GM18861 (cell line): ENCODE measurements around the gene ATL1.

Experiments used
- ATAC-seq: cut with Tn5 transposase; IDR thresholded peaks from one replicate; pipeline ENCODE4 v1.9.1; 2021; ENCODE audit not compliant: unreplicated experiment

Gene ATL1

DNA sequence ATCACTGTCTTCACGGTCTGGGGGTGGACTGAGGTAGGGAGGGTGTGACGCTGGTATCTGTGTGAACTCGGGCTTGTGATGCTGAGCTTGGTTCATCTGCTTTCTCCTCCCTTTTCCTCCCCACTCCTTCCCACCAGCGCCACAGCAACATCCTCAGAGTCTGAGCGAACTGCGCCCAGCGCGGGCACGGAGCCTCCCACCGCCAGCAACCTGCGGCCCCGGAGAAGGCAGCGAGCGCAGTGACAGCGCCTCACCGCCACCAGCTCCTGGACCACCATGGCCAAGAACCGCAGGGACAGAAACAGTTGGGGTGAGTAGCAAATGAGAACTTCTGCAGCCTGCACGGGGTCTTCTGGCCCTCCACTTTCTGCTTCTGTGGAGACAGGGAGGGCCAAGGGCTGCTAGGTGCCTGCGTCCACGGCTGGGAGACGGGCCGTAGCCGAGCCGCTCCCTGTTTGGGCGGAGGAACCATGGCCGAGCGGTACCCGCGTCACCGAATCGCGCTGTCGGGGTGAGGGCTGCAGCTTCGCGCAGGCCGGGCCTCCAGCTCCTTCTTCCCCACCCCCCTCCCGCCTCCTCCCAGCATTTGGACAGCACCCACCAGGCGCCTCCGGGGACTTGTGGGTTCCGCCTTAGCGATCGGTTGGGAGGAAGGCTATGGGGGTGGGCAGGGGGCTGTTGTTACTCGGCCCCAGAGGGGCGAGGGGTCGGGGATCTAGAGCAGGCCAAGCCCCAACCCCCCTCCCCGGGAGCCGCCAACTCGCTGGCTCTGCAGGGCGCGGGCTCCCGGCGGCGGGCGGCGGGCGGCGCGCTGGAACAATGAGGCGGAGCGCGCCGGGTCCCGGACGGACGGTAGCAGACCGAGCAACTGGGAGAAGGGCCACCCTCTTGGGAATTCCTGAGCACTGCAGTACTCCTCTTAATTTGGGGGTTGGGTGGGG, at the start of gene ATL1:
TSS of gene ATL1 (plus strand) at position 156 of the 941 bp plus-strand sequence. CDS start at position 277, 121 bp downstream.
- ATAC-seq: no peak

DNA sequence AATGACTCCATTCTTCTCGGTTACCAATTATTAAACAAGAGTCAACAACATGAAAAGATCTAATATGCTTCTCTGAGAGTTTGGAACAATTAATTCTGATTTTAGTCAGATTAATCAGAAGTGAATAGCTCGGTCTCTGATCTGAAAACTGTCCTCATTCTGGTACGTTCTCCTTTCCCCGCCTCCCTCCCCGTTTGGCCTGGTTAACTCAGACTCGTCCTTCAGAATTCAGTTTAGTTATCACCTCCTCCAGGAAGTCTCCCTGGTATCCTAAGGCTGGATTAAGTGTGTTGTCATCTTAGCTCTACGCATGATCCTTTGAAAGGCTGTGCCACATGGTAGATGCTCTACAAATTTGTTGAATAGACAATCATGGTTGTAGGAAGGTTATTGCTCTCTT, 49.8 kb upstream of the ATL1 start:
- no peak for ATAC-seq

DNA sequence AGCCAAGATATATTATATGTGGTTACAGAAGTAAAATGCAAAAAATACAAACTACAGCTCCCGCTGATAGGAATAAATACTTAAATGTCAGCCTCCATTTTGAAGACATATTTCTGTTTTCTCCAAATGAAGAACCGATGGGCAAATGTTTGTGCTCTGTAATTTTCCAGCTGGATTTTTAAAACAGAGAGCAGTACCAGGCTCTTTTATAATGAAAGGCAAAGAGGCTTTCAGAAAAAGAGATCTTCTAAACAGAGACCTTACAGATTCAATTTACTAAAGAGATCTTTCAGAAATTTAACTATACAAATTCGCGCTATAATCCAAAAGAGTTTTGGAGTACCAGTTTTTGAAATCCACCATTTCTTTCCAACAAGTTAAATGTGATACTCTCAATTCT, 47.5 kb upstream of the ATL1 start:
- ATAC-seq: no peak

DNA sequence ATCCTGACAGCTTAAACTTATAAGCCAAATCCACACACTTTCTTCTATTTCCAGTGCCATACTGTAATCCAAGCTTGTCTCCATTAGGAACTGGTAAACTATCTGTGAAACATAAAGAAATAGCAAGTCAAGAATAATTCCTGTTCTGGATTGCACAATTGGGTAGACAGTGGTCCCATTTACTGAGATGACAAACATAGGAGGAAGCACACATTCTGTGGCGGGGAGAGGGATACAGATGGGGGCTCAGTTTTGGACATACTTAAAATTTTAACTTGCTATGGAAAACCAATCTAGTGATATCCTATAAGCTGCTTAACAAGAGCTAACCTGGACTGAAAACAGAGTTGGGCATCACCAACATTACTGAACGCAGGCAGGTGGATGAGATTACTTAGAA, 43.9 kb upstream of the ATL1 start:
- no peak for ATAC-seq

DNA sequence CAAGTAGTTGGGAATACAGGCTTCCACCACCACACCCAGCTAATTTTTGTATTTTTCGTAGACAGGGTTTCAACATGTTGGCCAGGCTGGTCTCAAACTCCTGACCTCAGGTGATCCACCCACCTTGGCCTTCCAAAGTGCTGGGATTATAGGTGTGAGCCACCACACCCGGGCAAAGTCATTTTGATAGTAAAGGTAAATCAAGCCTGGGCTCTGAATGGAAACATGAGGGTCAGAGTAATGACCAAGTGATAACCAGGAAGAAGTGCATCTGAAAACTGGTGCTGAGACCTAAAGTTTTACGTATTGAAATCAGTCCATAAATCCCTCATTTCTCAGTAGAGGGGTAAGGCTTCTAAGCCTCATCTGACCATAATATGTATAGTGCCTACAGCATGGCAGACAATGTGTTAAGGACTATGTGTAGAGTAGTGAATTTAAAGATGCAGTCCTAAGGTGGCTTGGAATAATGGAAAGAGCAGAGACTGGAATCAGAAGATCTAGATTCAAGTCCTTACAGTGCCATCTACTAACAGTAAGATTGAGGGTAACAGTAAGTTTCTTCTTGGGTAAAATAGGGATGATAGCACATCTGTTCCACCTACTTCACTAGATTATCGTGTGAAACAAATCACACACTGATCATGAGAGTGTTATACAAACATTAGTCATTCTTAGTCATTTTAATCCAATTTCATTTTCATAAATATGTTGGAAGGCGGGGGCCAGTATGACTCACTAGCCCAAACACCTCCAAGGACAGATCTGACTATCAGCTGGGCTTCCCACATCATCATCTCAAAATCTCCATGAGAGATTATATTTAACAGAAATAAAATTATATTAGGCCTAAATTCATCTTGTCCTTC, 38.8 kb upstream of the ATL1 start:
- peak; percentile 41 for ATAC-seq

DNA sequence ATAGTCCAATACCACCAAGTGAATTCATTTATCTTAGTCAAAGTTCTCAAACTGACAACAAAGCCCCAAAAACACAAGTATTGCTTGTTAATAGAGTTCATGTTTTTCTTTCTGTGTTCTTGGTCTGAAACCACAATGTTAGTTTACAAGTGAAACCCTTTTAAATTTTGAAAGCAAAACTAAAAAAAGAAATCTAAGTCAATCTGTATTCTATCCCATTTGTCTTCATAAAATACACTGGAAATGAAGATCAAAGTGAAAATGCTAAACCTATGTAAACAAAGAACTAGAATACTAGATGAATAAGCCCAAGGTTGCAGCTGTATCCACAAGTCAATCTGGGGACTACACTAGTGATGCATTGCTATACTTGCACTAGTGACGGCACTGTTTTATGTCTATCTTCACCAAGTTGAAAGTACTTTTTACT, 38.0 kb upstream of the ATL1 start:
- peak; percentile 69 for ATAC-seq

DNA sequence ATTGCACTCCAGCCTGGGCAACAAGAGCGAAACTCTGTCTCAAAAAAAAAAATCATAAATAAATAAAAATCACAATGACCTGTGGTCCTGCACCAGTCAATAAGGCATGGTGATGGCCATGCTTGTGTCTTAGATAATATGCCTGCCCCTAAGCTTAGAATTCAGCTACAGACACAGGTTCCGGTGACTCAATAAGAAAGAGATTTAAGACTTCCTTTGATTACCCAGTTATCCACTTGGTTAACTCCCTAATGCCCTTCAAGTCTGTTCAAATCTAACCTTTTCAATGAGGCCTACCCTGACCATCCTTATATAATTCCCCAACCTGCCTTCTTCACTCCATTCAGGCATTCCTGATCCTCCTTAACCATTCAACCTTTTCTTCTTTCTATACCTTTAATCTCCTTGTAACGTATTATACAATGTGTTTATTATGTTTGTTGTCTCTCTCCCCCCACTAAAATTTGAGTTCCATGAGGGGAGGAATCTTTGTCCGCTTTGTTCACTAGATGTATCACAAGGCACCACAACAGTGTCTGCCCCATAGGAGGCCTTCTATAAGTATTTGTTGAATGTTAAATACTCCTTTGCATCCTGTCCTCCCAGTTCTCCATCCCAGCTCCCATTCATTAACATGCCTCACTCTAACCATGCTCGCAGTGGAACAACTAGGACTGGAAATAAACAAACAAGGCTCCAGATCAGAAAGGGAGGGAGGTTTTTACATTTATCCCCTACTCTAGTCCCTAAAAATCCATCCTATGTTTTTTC, 36.5 kb upstream of the ATL1 start:
- ATAC-seq: no peak

DNA sequence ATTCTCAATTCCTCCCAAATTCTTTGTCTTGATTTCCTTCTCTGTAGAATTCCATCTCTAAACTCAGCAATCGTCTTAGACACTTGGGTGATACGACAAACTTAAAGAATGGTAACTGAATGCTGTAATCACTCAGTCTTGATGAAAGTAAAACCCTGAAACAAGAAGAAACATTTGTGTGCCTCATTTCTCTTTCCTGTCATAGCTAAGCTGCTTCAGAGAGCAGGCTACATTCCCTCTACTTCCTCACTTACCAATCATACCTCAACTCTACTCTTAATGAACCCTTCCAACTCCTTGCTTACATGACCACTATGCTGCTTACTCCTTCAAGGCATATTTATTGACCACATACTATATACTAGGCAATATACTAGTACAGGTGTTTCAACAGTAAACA, 35.9 kb upstream of the ATL1 start:
- ATAC-seq: peak; percentile 25

DNA sequence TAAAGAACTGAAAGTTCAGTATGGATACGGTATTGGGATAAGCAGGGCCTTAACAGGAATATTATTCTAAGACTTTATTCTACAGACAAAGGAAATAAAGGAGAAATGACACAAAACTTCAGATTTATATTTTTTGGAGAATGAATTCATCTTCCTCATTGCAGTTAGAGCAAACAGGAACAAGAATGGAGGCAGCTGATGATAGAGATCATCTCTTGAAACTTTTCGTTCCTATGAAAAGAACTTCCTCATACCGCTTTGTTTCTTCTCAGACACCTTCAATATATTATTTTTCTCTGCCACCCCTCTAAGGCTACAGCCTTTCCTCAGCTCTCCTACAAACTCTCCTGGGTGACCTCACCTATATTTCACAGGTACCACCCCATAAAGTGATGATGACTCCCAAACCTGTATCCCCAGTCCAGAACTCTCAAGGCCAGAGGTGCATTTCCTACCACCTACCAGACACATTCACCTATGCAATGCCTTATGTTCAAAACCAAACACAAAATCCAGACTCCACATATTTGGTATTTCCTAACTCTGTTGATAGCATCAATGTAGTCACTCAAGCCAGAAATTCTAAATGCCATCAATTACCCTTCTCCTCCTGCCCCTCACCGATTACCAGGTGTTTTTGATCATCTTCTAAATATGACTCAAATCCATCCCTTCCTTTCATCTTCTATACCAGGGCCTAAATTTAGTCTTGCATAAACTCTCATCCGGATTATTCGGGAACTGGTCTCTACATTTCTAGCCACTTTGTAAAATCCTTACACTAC, 35.0 kb upstream of the ATL1 start:
- ATAC-seq: no peak

DNA sequence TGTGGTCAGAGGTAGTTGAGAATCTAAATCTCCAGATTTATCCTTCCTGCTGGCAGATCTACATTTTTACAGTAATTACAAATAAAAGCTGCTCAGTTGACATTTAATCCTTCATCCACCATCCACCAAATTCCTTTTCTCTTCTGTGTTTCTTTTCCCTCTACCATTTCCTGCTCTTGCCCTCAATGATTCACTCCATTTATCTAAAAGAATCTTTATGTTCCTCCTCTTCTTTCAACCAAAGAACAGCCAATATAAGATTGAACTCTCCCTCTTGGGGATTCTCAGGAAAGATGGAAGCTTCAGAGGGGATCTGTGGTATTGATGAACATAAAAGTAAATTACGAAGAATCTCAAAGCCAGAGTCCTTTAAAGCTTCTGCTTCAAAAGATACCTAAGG, 31.9 kb upstream of the ATL1 start:
- ATAC-seq: no peak

DNA sequence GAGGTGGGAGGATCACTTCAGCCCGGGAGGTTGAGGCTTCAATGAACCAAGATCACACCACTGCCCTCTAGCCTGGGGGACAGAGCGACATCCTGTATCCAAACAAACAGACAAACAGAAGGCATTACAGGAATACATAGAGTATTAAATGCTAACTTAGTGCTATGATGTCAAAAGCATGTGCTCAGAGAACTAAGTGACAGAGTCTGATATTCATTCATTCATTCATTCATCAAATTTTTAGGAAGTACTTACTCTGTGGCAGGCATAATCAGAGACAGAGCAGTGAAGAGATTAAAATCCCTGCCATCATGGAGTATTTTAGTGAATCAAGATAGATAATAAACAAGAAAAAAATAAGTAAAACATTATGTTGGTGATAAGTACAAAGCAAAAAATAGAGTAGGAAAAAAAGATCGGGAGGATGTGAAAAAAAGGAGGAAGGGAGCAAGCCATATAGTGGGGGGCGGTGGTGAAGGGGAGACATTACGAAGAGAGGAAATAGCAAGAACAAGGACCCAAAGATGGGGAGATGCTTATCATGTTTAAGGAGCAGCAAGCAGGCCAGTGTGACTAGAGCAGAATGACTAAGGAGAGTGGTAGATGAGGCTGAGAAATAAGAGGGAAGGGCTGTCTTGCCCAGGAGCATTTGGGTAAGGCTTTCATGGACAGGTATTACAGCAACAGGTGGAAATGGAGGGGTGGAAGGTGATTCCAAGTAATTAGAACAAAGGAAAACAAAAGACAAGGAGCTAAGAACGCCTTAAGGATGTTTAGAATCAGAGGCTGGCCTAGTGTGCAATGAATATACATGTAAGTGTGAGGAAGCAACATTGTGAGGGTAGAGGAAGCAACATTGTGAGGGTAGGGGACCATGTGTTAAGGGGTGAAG, 30.4 kb upstream of the ATL1 start:
- no peak for ATAC-seq

DNA sequence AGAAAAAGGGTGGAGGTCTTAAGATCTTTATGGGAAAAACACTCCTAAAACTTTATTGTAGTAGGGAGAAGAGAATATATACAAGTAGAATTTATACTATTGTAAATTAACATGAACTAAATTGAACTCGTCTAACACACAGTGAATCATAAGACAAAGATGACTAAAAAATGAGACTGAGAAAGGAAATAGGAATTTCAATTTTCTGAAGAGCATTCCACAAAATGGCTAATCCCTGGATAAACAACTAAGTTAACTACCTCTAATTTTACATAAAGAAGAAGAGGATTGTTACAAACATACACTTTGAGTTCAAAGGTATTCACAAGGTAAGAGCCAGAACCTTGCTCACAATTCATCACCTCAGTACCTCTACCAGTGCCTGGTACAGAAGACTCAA, 29.6 kb upstream of the ATL1 start:
- ATAC-seq: no peak

DNA sequence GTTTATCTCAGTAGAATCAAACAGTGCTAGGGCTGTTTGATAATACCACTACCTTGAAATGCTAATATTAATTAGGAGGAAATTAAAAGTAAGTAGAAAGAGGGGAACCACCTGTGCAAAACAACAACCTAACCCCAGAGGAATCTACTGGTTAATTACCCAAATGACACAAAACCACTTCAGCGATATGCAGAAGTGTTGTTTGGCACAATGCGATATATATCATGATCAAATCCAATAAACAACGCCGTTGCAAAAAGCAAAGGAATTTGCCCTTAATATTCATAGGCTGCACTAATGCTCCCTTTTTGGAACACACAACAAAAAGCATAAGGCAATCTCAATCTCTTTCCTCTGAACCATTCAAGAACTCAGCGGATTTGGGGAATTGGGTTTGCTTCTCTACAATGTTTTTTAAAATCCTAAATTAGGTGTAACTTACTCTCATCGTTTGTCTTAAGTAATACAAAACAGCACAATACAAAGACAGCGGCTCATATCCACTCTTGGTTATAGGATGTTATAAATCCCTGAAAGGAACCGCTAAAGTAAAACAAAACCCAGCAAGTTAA, 29.1 kb upstream of the ATL1 start:
- ATAC-seq: no peak

DNA sequence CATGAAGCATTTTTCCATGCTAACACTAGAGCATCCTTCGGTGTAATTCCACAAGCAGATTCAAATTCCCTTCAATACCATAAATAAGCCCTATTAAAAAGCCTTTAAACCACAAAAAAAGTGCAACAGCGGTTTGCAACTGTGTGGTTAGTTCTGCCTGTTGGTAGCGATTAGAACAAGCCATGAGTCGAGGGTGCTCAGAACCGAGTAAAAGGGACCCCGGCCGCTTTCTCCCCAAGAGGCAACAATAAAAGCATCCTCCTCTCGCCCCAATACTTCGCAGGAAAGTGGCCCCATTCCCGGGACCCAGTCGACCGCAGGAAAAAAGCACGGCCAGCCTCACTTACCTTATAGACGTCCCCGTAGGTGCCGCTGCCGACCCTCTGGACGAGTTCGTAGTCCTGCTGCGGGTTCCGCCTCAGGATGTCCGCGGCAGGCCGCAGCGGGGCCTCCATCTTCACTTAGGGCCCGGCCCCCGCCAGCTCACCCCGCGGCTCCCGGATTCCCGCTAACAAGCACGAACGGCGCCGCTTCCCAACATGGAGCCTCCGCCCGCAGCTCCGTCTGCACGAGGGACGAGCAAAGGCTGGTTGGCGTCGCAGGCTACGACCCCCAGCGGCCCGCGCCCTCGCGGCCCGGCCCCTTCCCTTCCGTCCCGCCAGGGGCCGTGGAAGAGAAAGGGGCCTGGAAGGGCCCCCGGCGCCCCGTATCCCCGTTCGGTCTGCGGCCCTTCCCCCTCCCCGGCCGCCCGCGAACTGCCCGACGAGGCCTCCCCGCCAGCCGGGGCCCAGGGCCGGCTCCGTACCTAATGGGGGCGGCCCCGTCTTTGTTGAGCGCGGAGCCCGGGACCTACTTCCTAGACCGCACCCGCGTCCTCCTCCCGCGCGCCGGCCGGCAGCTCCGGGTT, 28.1 kb upstream of the ATL1 start:
- ATAC-seq: peak; percentile 20

DNA sequence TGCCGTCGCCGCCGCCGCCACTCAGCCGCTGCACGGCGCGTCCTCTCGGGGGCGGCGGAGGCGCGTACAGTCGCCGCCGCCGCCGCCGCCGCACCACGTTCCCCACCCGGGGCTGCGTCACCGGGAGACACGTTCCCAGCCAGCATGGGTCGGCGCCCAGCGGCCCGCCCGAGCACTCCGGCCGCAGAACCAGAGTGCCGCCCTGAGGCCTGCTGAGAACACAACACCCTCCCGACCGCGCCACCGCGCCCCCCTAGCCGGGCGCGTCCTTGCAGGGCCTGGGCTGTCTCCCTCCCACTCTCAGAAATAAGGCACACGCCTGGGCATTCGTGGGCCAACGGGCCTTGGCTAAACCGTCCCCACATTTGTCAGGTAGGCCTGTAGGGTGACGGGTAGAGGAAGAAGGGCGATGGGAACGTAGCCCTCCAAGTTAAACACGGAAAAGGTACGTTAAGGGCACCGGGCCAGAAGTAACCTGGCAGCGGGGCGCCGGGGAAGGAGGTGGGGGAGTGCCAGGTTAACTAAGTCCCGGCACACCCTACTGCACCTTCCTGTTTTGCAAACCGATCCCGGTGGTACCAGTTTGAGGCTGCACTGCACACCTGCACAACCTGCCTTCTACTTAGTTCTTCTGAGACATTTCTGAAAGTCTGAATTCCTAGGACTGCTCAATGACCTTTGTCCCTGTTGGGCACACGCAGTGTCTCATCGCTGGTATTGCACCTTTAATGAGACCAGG, 27.3 kb upstream of the ATL1 start, which contains the start of gene MAP4K5:
TSS of gene MAP4K5 (minus strand) at position 68 of the 739 bp plus-strand sequence. CDS start 520 bp downstream, outside the sequence.
- ATAC-seq: peak; percentile 89

DNA sequence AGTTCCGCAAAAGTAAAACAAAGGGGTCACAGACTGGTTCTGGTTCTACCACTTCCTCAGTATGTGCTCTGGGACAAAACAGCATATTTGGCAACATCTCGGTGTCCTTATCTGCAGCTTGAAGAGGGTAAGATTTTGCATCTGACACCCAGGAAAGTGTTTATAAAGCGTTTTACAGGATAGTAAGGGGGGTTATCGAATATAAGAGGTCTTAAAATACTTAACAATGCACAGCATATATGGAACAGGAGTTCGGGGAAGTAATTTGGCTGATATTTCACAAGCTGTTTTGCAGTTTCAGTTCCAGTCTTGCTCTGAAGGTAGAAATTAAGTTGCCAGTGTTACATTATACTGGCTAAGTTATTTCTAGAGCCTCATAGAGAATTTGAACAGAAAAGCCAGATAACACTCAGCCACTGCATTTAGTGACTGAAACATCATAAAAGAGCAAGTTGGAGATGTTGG, 26.7 kb upstream of the ATL1 start:
- peak; percentile 21 for ATAC-seq

DNA sequence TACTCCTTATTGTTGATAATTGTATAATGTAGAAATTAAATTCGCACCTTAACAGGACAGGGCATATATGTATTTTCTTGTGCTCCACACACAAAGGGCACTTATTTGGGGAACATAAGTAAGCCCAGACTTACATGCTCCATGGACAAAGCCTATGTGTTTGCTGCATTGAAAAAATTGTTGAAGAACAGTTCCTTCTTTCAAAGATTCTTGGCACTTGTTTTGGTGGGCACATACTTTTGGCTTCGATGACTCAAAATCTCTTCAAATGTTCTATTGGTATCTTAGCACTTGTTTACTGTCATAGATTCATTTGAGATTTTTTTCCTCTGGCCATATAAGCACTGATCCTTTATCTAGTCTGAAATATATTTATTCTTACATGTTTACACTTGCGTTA, 26.1 kb upstream of the ATL1 start:
- ATAC-seq: no peak
